ENCODE data around the gene ADH1A. TPM values are rescaled to one million over a fixed set of nuclear protein-coding genes. Genes with fewer than 3 reads are reported as not detected.

The ADH1A gene
- total RNA-seq, 1 donor from 2014 or later = not detected

DNA sequence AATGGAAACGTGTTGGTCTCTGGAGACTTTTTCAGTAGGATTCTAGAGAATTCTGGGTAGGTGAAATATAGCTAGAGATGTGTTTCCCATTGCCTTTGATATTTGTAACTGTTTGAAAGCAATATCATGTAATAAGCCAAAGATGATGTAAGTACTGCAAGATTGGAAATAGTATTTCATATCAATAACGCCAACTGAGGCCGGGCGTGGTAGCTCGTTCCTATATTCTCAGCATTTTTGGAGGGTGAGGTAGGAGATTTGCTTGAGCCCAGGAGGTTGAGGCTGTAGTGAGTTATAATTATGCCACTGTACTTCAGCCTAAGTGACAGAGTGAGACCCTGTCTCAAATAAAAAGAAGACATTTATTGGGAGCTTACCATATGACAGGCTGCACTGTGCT is 9.5 kb downstream of the ADH1A start:
- Histone ChIP-seq H3K4me3 (no peak overlapping the region), H3K9me3 (no peaks in the 10 kb centered on the region), H3K27me3 (no peaks in the 10 kb centered on the region), H3K27ac (no peak overlapping the region), H3K4me1 (peaks cover 0 to 4% of the 10 kb centered on the region in 2 donors), H3K36me3 (no peaks in the 10 kb centered on the region)
- intact Hi-C loops (cut with DNase I) = no loop called here
- DNase-seq (ENCODE audit: low spot score in 2 of 2) = no peak
- TF ChIP-seq, protein P1, sequence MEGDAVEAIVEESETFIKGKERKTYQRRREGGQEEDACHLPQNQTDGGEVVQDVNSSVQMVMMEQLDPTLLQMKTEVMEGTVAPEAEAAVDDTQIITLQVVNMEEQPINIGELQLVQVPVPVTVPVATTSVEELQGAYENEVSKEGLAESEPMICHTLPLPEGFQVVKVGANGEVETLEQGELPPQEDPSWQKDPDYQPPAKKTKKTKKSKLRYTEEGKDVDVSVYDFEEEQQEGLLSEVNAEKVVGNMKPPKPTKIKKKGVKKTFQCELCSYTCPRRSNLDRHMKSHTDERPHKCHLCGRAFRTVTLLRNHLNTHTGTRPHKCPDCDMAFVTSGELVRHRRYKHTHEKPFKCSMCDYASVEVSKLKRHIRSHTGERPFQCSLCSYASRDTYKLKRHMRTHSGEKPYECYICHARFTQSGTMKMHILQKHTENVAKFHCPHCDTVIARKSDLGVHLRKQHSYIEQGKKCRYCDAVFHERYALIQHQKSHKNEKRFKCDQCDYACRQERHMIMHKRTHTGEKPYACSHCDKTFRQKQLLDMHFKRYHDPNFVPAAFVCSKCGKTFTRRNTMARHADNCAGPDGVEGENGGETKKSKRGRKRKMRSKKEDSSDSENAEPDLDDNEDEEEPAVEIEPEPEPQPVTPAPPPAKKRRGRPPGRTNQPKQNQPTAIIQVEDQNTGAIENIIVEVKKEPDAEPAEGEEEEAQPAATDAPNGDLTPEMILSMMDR (IDR thresholded peaks at IDR 0.05) = no peak

DNA sequence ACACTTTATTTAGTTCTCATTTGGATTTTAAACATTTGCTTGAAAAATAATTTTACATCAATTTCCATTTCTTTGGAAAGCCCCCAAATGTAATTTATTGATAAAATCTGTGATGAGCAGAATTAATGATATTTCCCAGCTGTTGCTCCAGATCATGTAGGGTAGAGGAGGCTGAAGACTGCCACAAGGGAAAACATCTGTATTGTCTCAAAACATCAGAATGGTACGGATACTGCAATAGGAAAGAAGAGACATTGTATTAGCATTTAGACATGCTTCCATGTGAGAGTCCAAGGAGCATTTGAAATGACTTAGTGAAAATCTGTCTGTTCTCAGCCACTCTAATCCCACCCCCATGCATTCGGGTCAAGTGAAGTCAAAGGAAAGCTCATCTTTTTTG is 14.4 kb downstream of the ADH1A start:
- H3K9me3 ChIP-seq = no peaks in the 10 kb centered on the region
- DNase-seq (ENCODE audit: low spot score in 2 of 2) = no peak
- TF ChIP-seq, protein P1 (IDR thresholded peaks at IDR 0.05) = no peak
- no peak overlapping the region for H3K4me3 ChIP-seq
- no peaks in the 10 kb centered on the region for H3K27me3 ChIP-seq
- H3K36me3 ChIP-seq = no peaks in the 10 kb centered on the region
- no peaks in the 10 kb centered on the region for H3K4me1 ChIP-seq
- intact Hi-C loops (cut with DNase I) = no loop called here
- no peak overlapping the region for H3K27ac ChIP-seq

DNA sequence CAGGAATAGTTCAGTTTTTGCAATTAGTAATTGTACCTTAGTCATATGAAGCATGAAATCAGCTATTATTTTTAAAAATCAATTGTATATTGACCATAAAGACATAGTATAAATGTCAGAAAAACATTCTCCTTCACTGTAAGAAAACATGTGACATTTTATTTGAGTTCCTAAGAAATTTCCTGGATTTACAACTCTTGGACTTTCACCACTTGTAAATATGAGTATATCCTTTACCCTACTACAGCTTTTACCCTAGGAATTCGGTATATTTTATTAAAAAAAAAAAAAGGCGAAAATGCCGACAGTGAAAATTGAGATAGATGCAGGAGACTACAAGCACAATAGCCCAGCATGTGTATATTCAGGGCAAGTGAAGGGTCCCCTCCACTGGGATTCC is 14.9 kb downstream of the ADH1A start:
- no peaks in the 10 kb centered on the region for H3K27me3 ChIP-seq
- DNase-seq (ENCODE audit: low spot score in 2 of 2) = no peak
- no peak overlapping the region for H3K4me3 ChIP-seq
- intact Hi-C loops (cut with DNase I) = no loop called here
- no peaks in the 10 kb centered on the region for H3K4me1 ChIP-seq
- H3K27ac ChIP-seq = no peak overlapping the region
- H3K36me3 ChIP-seq = no peaks in the 10 kb centered on the region
- peaks cover 0 to 3% of the 10 kb centered on the region in 2 donors for H3K9me3 ChIP-seq
- TF ChIP-seq, protein P1 (IDR thresholded peaks at IDR 0.05) = no peak

DNA sequence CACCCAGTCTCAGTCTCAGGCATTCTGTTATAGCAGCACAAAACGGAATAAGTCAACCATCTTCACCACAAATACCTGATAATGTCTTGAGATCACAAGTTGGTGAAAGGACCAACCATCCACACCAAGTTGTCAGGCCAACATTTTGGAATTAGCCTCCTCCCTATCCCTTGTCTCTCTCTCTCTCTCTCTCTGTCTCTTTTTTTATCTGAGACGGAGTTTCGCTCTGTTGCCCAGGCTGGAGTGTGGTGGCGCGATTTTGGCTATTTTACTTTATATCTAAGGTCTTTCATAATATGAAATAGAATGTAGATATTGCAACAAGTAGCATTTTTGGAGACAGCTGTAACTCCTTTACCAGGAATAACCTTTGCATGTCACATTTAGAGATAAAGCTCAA is 15.7 kb downstream of the ADH1A start:
- TF ChIP-seq, protein P1 (IDR thresholded peaks at IDR 0.05) = no peak
- intact Hi-C loops (cut with DNase I) = no loop called here
- Histone ChIP-seq H3K27ac (no peak overlapping the region), H3K27me3 (no peaks in the 10 kb centered on the region), H3K4me1 (no peaks in the 10 kb centered on the region), H3K4me3 (no peak overlapping the region), H3K36me3 (no peaks in the 10 kb centered on the region), H3K9me3 (peaks cover 0 to 10% of the 10 kb centered on the region in 2 donors)
- DNase-seq (ENCODE audit: low spot score in 2 of 2) = no peak

DNA sequence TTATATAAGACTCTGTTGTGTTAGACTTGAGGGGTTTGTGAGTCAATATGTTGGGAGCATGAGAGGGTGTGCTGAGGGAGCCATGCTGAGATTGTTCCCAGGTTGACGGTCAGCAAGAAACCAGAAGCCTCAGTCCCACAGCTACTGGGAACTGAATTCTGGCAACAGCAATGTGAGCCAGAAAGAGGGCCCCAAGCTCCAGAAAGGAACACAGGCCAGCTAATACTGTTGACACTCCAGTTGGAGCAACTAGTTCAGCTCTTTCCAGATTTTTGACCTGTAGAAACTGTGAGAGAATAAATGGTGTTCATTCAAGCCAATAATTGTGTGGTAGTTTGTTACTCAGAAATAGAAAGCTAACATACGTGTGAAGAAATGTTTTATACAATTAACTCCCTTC is 17.1 kb downstream of the ADH1A start:
- intact Hi-C loops (cut with DNase I) = no loop called here
- TF ChIP-seq, protein P1 (IDR thresholded peaks at IDR 0.05) = no peak
- Histone ChIP-seq H3K27ac (no peak overlapping the region), H3K36me3 (no peaks in the 10 kb centered on the region), H3K27me3 (no peaks in the 10 kb centered on the region), H3K4me3 (no peak overlapping the region), H3K4me1 (no peaks in the 10 kb centered on the region), H3K9me3 (peaks cover 0 to 10% of the 10 kb centered on the region in 2 donors)
- no peak for DNase-seq (ENCODE audit: low spot score in 2 of 2)

DNA sequence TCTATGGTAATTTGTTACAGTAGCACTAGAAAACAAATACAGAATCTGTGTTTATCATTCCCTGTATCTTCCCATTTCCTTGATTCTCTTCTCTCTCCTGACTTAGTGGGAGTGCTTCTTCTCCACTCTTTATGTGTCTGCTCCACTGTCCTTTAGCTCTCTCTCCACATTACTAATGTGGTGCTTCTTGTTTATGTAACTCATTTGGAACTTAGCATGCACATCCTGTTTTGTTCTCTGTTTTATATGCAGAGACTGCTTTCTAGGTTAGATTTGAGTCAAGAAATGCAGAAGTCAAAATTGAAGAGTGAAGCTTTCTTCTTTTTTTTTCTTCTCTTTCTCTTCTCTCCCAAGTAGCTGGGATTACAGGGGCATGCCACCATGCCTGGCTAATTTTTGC is 25.9 kb downstream of the ADH1A start:
- Histone ChIP-seq H3K4me3 (no peak overlapping the region), H3K36me3 (no peaks in the 10 kb centered on the region), H3K27me3 (no peaks in the 10 kb centered on the region), H3K4me1 (peaks cover 0 to 16% of the 10 kb centered on the region in 2 donors), H3K9me3 (no peaks in the 10 kb centered on the region), H3K27ac (peak overlapping the region in 1 of 2 donors; percentile 28)
- DNase-seq (ENCODE audit: low spot score in 2 of 2) = no peak
- TF ChIP-seq, protein P1 (IDR thresholded peaks at IDR 0.05) = no peak
- intact Hi-C loops (cut with DNase I) = no loop called here

Measured in ascending aorta (tissue), 2 donors.